H1 (cell line): ENCODE results near the gene DGKH. TPM values are rescaled to one million over a fixed set of nuclear protein-coding genes. Genes with fewer than 3 reads are reported as not detected.

Experiments
- CTCF ChIA-PET: fragments of 300-600 bp; sonication (Branson Sonifier 250); formaldehyde crosslinking; loops from one replicate; lab custom pipeline; 2021; ENCODE audit not compliant: partially characterized antibody; lab: Charles Lee
- POLR2A ChIA-PET: fragments of 300-600 bp; sonication (Branson Sonifier 250); formaldehyde crosslinking; loops from one replicate; lab custom pipeline; 2021; ENCODE audit warnings: inconsistent platforms; ENCODE audit not compliant: partially characterized antibody; lab: Charles Lee
- DNase-seq, 2 experiments: peaks; one replicate each; pipeline versions ENCODE4 v3.0.0 to v3.0.0-alpha.2; 2010 to 2022; ENCODE audit warnings: low spot score in 2 of 2, low read depth in 1 of 2, mixed read lengths in 1 of 2
- FAIRE-seq: peaks from 2 replicates; lab custom pipeline; 2011; peaks lifted over from hg19 to GRCh38; lab: Jason Lieb, UNC
- H2AFZ ChIP-seq: 2 replicates; pipeline ENCODE4 v1.8.1; 2012; ENCODE audit warnings: low read length, inconsistent platforms
- H2AK5ac ChIP-seq: 2 replicates; pipeline ENCODE4 v1.6.1; 2013; ENCODE audit warnings: low read depth, low read length
- H2BK120ac ChIP-seq: replicated peaks from 2 replicates; pipeline ENCODE3; 2013; ENCODE audit warnings: low read depth, low read length, inconsistent platforms
- H2BK12ac ChIP-seq: 2 replicates; pipeline ENCODE4 v1.6.1; 2013; ENCODE audit warnings: low read depth, low read length
- H2BK15ac ChIP-seq: 2 replicates; pipeline ENCODE4 v1.6.1; 2013; ENCODE audit warnings: low read length
- H2BK20ac ChIP-seq: 2 replicates; pipeline ENCODE4 v1.6.1; 2013; ENCODE audit warnings: low read length
- H2BK5ac ChIP-seq: 2 replicates; pipeline ENCODE4 v1.6.1; 2013; ENCODE audit warnings: low read depth, low read length
- H3K14ac ChIP-seq: 2 replicates; pipeline ENCODE4 v1.6.1; 2013; ENCODE audit warnings: inconsistent platforms; ENCODE audit not compliant: insufficient read length
- H3K18ac ChIP-seq: 2 replicates; pipeline ENCODE4 v1.6.1; 2013; ENCODE audit warnings: low read length; ENCODE audit errors: extremely low read depth
- H3K23ac ChIP-seq: 2 replicates; pipeline ENCODE4 v1.6.1; 2013; ENCODE audit warnings: inconsistent platforms; ENCODE audit not compliant: insufficient read length
- H3K23me2 ChIP-seq: 2 replicates; pipeline ENCODE4 v1.6.1; 2013; ENCODE audit warnings: low read depth, low read length
- H3K27ac ChIP-seq: 2 replicates; pipeline ENCODE4 v1.6.1; 2011; ENCODE audit warnings: low read depth, low read length, inconsistent platforms
- H3K27me3 ChIP-seq, 4 experiments: replicated peaks in 1 of 4; 1 replicate in 1 of 4; 2 replicates in 3 of 4; pipeline versions ENCODE4 v1.6.1 to v1.8.1; 2011 to 2013; ENCODE audit warnings: low read length in 3 of 4, mild to moderate bottlenecking in 3 of 4, inconsistent platforms in 2 of 4, mixed read lengths in 2 of 4, moderate library complexity in 1 of 4; ENCODE audit not compliant: control insufficient read depth in 3 of 4, insufficient read depth in 3 of 4; ENCODE audit errors: extremely low read depth in 1 of 4
- H3K36me3 ChIP-seq, 4 experiments: 2 replicates each; pipeline versions ENCODE4 v1.6.1 to v1.8.1; 2011 to 2013; ENCODE audit warnings: mild to moderate bottlenecking in 4 of 4, low read length in 3 of 4, moderate library complexity in 2 of 4, control low read depth in 1 of 4, inconsistent platforms in 1 of 4; ENCODE audit not compliant: insufficient read depth in 4 of 4, control insufficient read depth in 2 of 4
- H3K4ac ChIP-seq: replicated peaks from 2 replicates; pipeline ENCODE3; 2013; ENCODE audit warnings: low read length, low read depth, mixed read lengths, inconsistent platforms; ENCODE audit not compliant: insufficient read length
- H3K4me1 ChIP-seq, 4 experiments: replicated peaks in 1 of 4; 1 replicate in 1 of 4; 2 replicates in 3 of 4; pipeline versions ENCODE4 v1.6.1 to v1.8.1; 2011 to 2013; ENCODE audit warnings: low read length in 3 of 4, inconsistent platforms in 2 of 4, mixed read lengths in 1 of 4; ENCODE audit not compliant: insufficient read depth in 4 of 4, control insufficient read depth in 3 of 4
- H3K4me2 ChIP-seq, 2 experiments: 2 replicates each; pipeline versions ENCODE4 v1.6.1 to v1.8.1; 2011 to 2013; ENCODE audit warnings: low read depth in 2 of 2, low read length in 2 of 2, control low read depth in 1 of 2, inconsistent platforms in 1 of 2, mild to moderate bottlenecking in 1 of 2; ENCODE audit not compliant: insufficient read depth in 1 of 2
- H3K4me3 ChIP-seq, 4 experiments: fragments of 200-600, 300-600 bp in 1 of 4; sonication (generic), shearing (Covaris generic), sonication (Bioruptor Twin) in 1 of 4; 2 replicates each; pipeline versions ENCODE4 v1.5.1 to v1.8.1; 2011 to 2016; ENCODE audit warnings: low read length in 4 of 4, low read depth in 3 of 4, control low read depth in 2 of 4, inconsistent platforms in 2 of 4, mild to moderate bottlenecking in 2 of 4, mixed read lengths in 1 of 4, moderate library complexity in 1 of 4; ENCODE audit not compliant: insufficient read depth in 2 of 4; ENCODE audit errors: extremely low read depth in 1 of 4
- H3K56ac ChIP-seq: replicated peaks from 2 replicates; pipeline ENCODE3; 2013; ENCODE audit warnings: low read depth, mild to moderate bottlenecking, mixed read lengths, low read length, inconsistent platforms; ENCODE audit not compliant: insufficient read length
- H3K79me1 ChIP-seq: 2 replicates; pipeline ENCODE4 v1.6.1; 2013; ENCODE audit warnings: low read depth, low read length, control low read depth
- H3K79me2 ChIP-seq, 2 experiments: 2 replicates each; pipeline versions ENCODE4 v1.6.1 to v1.8.1; 2012 to 2013; ENCODE audit warnings: low read length in 2 of 2, mild to moderate bottlenecking in 2 of 2, inconsistent platforms in 1 of 2; ENCODE audit not compliant: insufficient read depth in 2 of 2, control insufficient read depth in 1 of 2
- H3K9ac ChIP-seq, 4 experiments: replicated peaks in 1 of 4; 1 replicate in 1 of 4; 2 replicates in 3 of 4; pipeline versions ENCODE4 v1.6.1 to v1.8.1; 2011 to 2013; ENCODE audit warnings: low read depth in 3 of 4, low read length in 3 of 4, control low read depth in 2 of 4, mild to moderate bottlenecking in 2 of 4, moderate library complexity in 2 of 4, inconsistent platforms in 1 of 4; ENCODE audit errors: extremely low read depth in 1 of 4
- H3K9me3 ChIP-seq, 2 experiments: 2 replicates each; pipeline versions ENCODE4 v1.6.1 to v1.8.1; 2012 to 2013; ENCODE audit warnings: mild to moderate bottlenecking in 2 of 2, moderate library complexity in 2 of 2, control low read depth in 1 of 2, inconsistent platforms in 1 of 2, low read depth in 1 of 2, low read length in 1 of 2, mixed read lengths in 1 of 2; ENCODE audit not compliant: insufficient read depth in 2 of 2
- H4K20me1 ChIP-seq, 2 experiments: replicated peaks in 1 of 2; 2 replicates each; pipeline versions ENCODE3 to v1.8.1; 2011 to 2013; ENCODE audit warnings: inconsistent platforms in 2 of 2, low read length in 2 of 2, mild to moderate bottlenecking in 1 of 2; ENCODE audit not compliant: insufficient read depth in 2 of 2, control insufficient read depth in 1 of 2
- H4K5ac ChIP-seq: 2 replicates; pipeline ENCODE4 v1.6.1; 2013; ENCODE audit warnings: low read length, low read depth, mixed read lengths, inconsistent platforms; ENCODE audit not compliant: insufficient read length
- H4K8ac ChIP-seq: 2 replicates; pipeline ENCODE4 v1.8.0; 2013; ENCODE audit warnings: mild to moderate bottlenecking, moderate library complexity, low read length, inconsistent platforms; ENCODE audit not compliant: insufficient read depth; ENCODE audit errors: extremely low read depth
- H4K91ac ChIP-seq: replicated peaks from 2 replicates; pipeline ENCODE3; 2013; ENCODE audit warnings: low read length, mixed read lengths, inconsistent platforms; ENCODE audit not compliant: insufficient read length
- ATF3 ChIP-seq: IDR thresholded peaks from 2 replicates; pipeline ENCODE4 v1.6.1; 2011; ENCODE audit warnings: low read depth, mild to moderate bottlenecking, low read length; ENCODE audit not compliant: insufficient read depth
- EP300 ChIP-seq, 2 experiments: IDR thresholded peaks; 1 replicate in 1 of 2; 2 replicates in 1 of 2; pipeline ENCODE4 v1.6.1; 2011 to 2012; ENCODE audit warnings: low read depth in 2 of 2, low read length in 2 of 2, mild to moderate bottlenecking in 2 of 2, borderline replicate concordance in 1 of 2, inconsistent platforms in 1 of 2, moderate library complexity in 1 of 2
- GTF2F1 ChIP-seq: IDR thresholded peaks from 2 replicates; pipeline ENCODE4 v1.6.1; 2012; ENCODE audit warnings: low read depth, low read length, improper control_type of control experiment, borderline replicate concordance
- JUN ChIP-seq: IDR thresholded peaks from 2 replicates; pipeline ENCODE4 v1.6.1; 2011; ENCODE audit warnings: low read depth, mild to moderate bottlenecking, improper control_type of control experiment, low read length
- KDM1A ChIP-seq: fragments of 200-600, 300-600 bp; sonication (generic); IDR thresholded peaks from 2 replicates; pipeline ENCODE4 v1.7.1; 2016; ENCODE audit warnings: mild to moderate bottlenecking, low read length, borderline replicate concordance
- KDM4A ChIP-seq: IDR thresholded peaks from one replicate; pipeline ENCODE4 v1.7.1; 2012; ENCODE audit warnings: low read depth, mild to moderate bottlenecking, moderate library complexity, low read length, inconsistent platforms; ENCODE audit not compliant: severe bottlenecking
- NANOG ChIP-seq: IDR thresholded peaks from 2 replicates; pipeline ENCODE4 v1.6.1; 2011; ENCODE audit warnings: low read length, low read depth, mild to moderate bottlenecking, inconsistent platforms; ENCODE audit not compliant: insufficient read depth, poor library complexity, severe bottlenecking
- RAD21 ChIP-seq, 2 experiments: IDR thresholded peaks in 1 of 2; conservative IDR thresholded peaks in 1 of 2; 2 replicates each; pipeline ENCODE4 v1.6.1; 2011; ENCODE audit warnings: low read depth in 2 of 2, low read length in 2 of 2, improper control_type of control experiment in 1 of 2, inconsistent platforms in 1 of 2, mild to moderate bottlenecking in 1 of 2, moderate library complexity in 1 of 2
- RFX5 ChIP-seq: IDR thresholded peaks from 2 replicates; pipeline ENCODE4 v1.6.1; 2011; ENCODE audit warnings: low read depth, low read length, improper control_type of control experiment, borderline replicate concordance
- SIRT6 ChIP-seq: IDR thresholded peaks from one replicate; pipeline ENCODE4 v1.7.1; 2012; ENCODE audit warnings: low read length, inconsistent platforms
- SIX5 ChIP-seq: IDR thresholded peaks from 2 replicates; pipeline ENCODE4 v1.6.1; 2011; ENCODE audit warnings: mild to moderate bottlenecking, low read depth, low read length
- TAF1 ChIP-seq: IDR thresholded peaks from 2 replicates; pipeline ENCODE4 v1.6.1; 2011; ENCODE audit warnings: mild to moderate bottlenecking, low read depth, low read length
- TCF12 ChIP-seq: IDR thresholded peaks from 2 replicates; pipeline ENCODE4 v1.6.1; 2011; ENCODE audit warnings: low read depth, mild to moderate bottlenecking, low read length
- WGBS, 2 experiments: shearing (Covaris generic) in 1 of 2; methylation state at CpG; one replicate each; pipeline versions ENCODE4 v1.1.6 to v1.1.7; 2013 to 2015; ENCODE audit warnings: low lambda C conversion rate in 2 of 2, mixed read lengths in 2 of 2, inconsistent platforms in 1 of 2, low coverage in 1 of 2, missing lambda C conversion rate in 1 of 2; ENCODE audit not compliant: insufficient replicate concordance in 2 of 2, insufficient coverage in 1 of 2, insufficient read length in 1 of 2; ENCODE audit errors: extremely low coverage in 1 of 2, missing lambda C conversion rate in 1 of 2; 5-methylcytosine and 5-hydroxymethylcytosine counted together
- polyA plus RNA-seq, 7 experiments: library from polyadenylated mRNA; depleted of rRNA in 3 of 7; stranded (reverse) in 5 of 7; unstranded in 2 of 7; fragments of >200 nt in 5 of 7; fragments of 200-250 nt in 2 of 7; gene quantifications; 1 replicate in 5 of 7; 2 replicates in 1 of 7; 4 replicates in 1 of 7; pipeline versions ENCODE4 v1.2.1 to v1.2.3, GENCODE V29; 2011 to 2013; ENCODE audit warnings: missing spikeins in 2 of 7, mixed read lengths in 2 of 7
- total RNA-seq: library from RNA; stranded (reverse); fragmentation: NEBNext Ultra II Directional; extraction: Animal tissue kit (Norgen Biotek cat#: 25700); gene quantifications from 2 replicates; pipeline ENCODE4 v1.2.1, GENCODE V29; 2021

Gene DGKH
- total and polyA plus RNA-seq, 2 of the 8 experiments (the other 6 are each of a cell fraction or from before 2014, with no cell fraction given) = 2.1 to 7.9 TPM

GRCh38 chr13:42114278-42114677 lies 65.8 kb downstream of the DGKH start:
- 0 out of 4 replicates have a peak, but pooled peaks cover 0 to 2% of the 10 kb centered on the region in 2 experiments for H3K79me2 ChIP-seq
- H3K23me2 ChIP-seq = no peaks in the 10 kb centered on the region; the same call in 1 of the 2 replicates
- no peak overlapping the region for H2BK5ac ChIP-seq
- no peak overlapping the region for H2BK12ac ChIP-seq
- H3K79me1 ChIP-seq = no peaks in the 10 kb centered on the region
- H4K20me1 ChIP-seq = peaks cover 0 to 3% of the 10 kb centered on the region in 2 experiments
- no peak overlapping the region for H4K5ac ChIP-seq
- H3K56ac ChIP-seq = no peak overlapping the region
- H3K14ac ChIP-seq = no peak overlapping the region
- no peaks in the 10 kb centered on the region for H3K27me3 ChIP-seq
- ChIA-PET POLR2A (no interaction called here), CTCF (interaction anchor here (0.7 to 1.7 kb wide), 6 partner anchors 8 to 654 kb away, joined by 3 to 4 read pairs (median 4); no protein-coding TSS in a partner anchor)
- no peak overlapping the region for H3K9ac ChIP-seq
- H4K8ac ChIP-seq = no peak overlapping the region
- DNase-seq (no peak), FAIRE-seq (no peak)
- H3K23ac ChIP-seq = no peak overlapping the region
- no peak overlapping the region for H2BK15ac ChIP-seq
- no peak overlapping the region for H4K91ac ChIP-seq
- H2AFZ ChIP-seq = no peak overlapping the region
- H3K36me3 ChIP-seq = no peaks in the 10 kb centered on the region
- no peak overlapping the region for H3K4ac ChIP-seq
- H3K9me3 ChIP-seq = no peaks in the 10 kb centered on the region
- H3K4me2 ChIP-seq = no peak overlapping the region
- no peak overlapping the region for H2BK20ac ChIP-seq
- no peak overlapping the region for H3K18ac ChIP-seq
- no peak overlapping the region for H2AK5ac ChIP-seq
- no peak overlapping the region for H3K4me3 ChIP-seq
- H3K27ac ChIP-seq = no peak overlapping the region
- H2BK120ac ChIP-seq = no peak overlapping the region
- 71% methylated on average over 4 of the region's 4 CpGs; no CpG with 5 or more reads in 1 of the 2 experiments for WGBS, 2 experiments
- H3K4me1 ChIP-seq = peaks cover 0 to 4% (median 3%) of the 10 kb centered on the region in 4 experiments; a peak in 3 of 7 replicates
- TF ChIP-seq TCF12 = no peak
- TF ChIP-seq EP300 (IDR thresholded peaks at IDR 0.05; ENCODE audit: borderline replicate concordance in 1 of 2, low read depth in 2 of 2, low read length in 2 of 2) = no peak
- TF ChIP-seq ATF3 = no peak
- TF ChIP-seq RFX5 = no peak
- no peak for TF ChIP-seq SIX5
- no peak for TF ChIP-seq SIRT6
- no peak for TF ChIP-seq RAD21 (IDR thresholded peaks at IDR 0.05 in 1 of 2, conservative IDR thresholded peaks at IDR 0.05 in 1 of 2; ENCODE audit: low read depth in 2 of 2, low read length in 2 of 2)
- no peak for TF ChIP-seq KDM1A
- TF ChIP-seq KDM4A = no peak
- TF ChIP-seq GTF2F1 = no peak
- TF ChIP-seq NANOG = no peak
- no peak for TF ChIP-seq TAF1
- TF ChIP-seq JUN = no peak
